H1 (cell line): Measurements from ENCODE around the gene RLBP1. TPM values are rescaled to one million over a fixed set of nuclear protein-coding genes. Genes with fewer than 3 reads are reported as not detected.

Experiments used
- CBX8 ChIP-seq: fragments of 300-800, 300-1000 bp; sonication (generic); IDR thresholded peaks from 2 replicates; pipeline ENCODE4 v1.7.1; 2016; ENCODE audit warnings: low read depth, low read length, borderline replicate concordance
- CHD7 ChIP-seq: fragments of 300-600 bp; sonication (generic); IDR thresholded peaks from 2 replicates; pipeline ENCODE4 v1.7.1; 2012; ENCODE audit warnings: low read length, moderate library complexity, mild to moderate bottlenecking, inconsistent platforms; ENCODE audit not compliant: insufficient replicate concordance
- GTF2F1 ChIP-seq: IDR thresholded peaks from 2 replicates; pipeline ENCODE4 v1.6.1; 2012; ENCODE audit warnings: low read depth, low read length, improper control_type of control experiment, borderline replicate concordance
- HDAC2 ChIP-seq, 2 experiments: fragments of 300-600 bp in 1 of 2; sonication (generic) in 1 of 2; IDR thresholded peaks; 2 replicates each; pipeline ENCODE4 v1.6.1; 2011 to 2012; ENCODE audit warnings: low read depth in 2 of 2, low read length in 2 of 2, mild to moderate bottlenecking in 2 of 2, moderate library complexity in 2 of 2, borderline replicate concordance in 1 of 2, inconsistent platforms in 1 of 2
- KDM5A ChIP-seq: fragments of 200-600 bp; IDR thresholded peaks from 2 replicates; pipeline ENCODE4 v1.7.1; 2012; ENCODE audit warnings: mild to moderate bottlenecking, low read length, inconsistent platforms, mixed read lengths
- NRF1 ChIP-seq: IDR thresholded peaks from 2 replicates; pipeline ENCODE4 v1.6.1; 2011; ENCODE audit warnings: mild to moderate bottlenecking, low read depth, low read length, improper control_type of control experiment
- POLR2A ChIP-seq, 2 experiments: IDR thresholded peaks; 1 replicate in 1 of 2; 2 replicates in 1 of 2; pipeline ENCODE4 v1.6.1; 2011; ENCODE audit warnings: low read depth in 2 of 2, low read length in 2 of 2, mild to moderate bottlenecking in 2 of 2; ENCODE audit errors: control extremely low read depth in 1 of 2
- SAP30 ChIP-seq: fragments of 300-600 bp; sonication (generic); IDR thresholded peaks from 2 replicates; pipeline ENCODE4 v1.7.1; 2012; ENCODE audit warnings: low read length, moderate library complexity, mild to moderate bottlenecking, inconsistent platforms; ENCODE audit not compliant: insufficient read depth, insufficient replicate concordance
- TAF7 ChIP-seq: optimal IDR thresholded peaks from 2 replicates; pipeline ENCODE3; 2011; ENCODE audit warnings: low read depth, mild to moderate bottlenecking, inconsistent platforms, low read length, moderate library complexity, borderline replicate concordance
- TBP ChIP-seq: IDR thresholded peaks from 2 replicates; pipeline ENCODE4 v1.6.1; 2011; ENCODE audit warnings: low read depth, low read length, improper control_type of control experiment
- ZNF274 ChIP-seq: IDR thresholded peaks from 2 replicates; pipeline ENCODE4 v1.7.0; 2012; ENCODE audit warnings: low read length, borderline replicate concordance; ENCODE audit errors: extremely low read depth
- polyA plus RNA-seq, 7 experiments: library from polyadenylated mRNA; depleted of rRNA in 3 of 7; stranded (reverse) in 5 of 7; unstranded in 2 of 7; fragments of >200 nt in 5 of 7; fragments of 200-250 nt in 2 of 7; gene quantifications; 1 replicate in 5 of 7; 2 replicates in 1 of 7; 4 replicates in 1 of 7; pipeline versions ENCODE4 v1.2.1 to v1.2.3, GENCODE V29; 2011 to 2013; ENCODE audit warnings: missing spikeins in 2 of 7, mixed read lengths in 2 of 7
- total RNA-seq: library from RNA; stranded (reverse); fragmentation: NEBNext Ultra II Directional; extraction: Animal tissue kit (Norgen Biotek cat#: 25700); gene quantifications from 2 replicates; pipeline ENCODE4 v1.2.1, GENCODE V29; 2021

Gene RLBP1
- total and polyA plus RNA-seq, 2 of the 8 experiments (the other 6 are each of a cell fraction or from before 2014, with no cell fraction given): 0.05 TPM; not detected in 1

GRCh38 chr15:89192766-89193165 is 28.6 kb downstream of the RLBP1 start (continued):
- TF ChIP-seq CHD7 (no peak), GTF2F1 (no peak), KDM5A (no peak), TAF7 (no peak), NRF1 (no peak), ZNF274 (no peak), POLR2A (IDR thresholded peaks at IDR 0.05; ENCODE audit: control extremely low read depth in 1 of 2, low read depth in 2 of 2, low read length in 2 of 2) (no peak), CBX8 (no peak), TBP (no peak), HDAC2 (IDR thresholded peaks at IDR 0.05; ENCODE audit: borderline replicate concordance in 1 of 2, low read depth in 2 of 2, low read length in 2 of 2) (no peak), SAP30 (no peak)
